ENCODE data around the gene TLCD5.

The TLCD5 gene

DNA sequence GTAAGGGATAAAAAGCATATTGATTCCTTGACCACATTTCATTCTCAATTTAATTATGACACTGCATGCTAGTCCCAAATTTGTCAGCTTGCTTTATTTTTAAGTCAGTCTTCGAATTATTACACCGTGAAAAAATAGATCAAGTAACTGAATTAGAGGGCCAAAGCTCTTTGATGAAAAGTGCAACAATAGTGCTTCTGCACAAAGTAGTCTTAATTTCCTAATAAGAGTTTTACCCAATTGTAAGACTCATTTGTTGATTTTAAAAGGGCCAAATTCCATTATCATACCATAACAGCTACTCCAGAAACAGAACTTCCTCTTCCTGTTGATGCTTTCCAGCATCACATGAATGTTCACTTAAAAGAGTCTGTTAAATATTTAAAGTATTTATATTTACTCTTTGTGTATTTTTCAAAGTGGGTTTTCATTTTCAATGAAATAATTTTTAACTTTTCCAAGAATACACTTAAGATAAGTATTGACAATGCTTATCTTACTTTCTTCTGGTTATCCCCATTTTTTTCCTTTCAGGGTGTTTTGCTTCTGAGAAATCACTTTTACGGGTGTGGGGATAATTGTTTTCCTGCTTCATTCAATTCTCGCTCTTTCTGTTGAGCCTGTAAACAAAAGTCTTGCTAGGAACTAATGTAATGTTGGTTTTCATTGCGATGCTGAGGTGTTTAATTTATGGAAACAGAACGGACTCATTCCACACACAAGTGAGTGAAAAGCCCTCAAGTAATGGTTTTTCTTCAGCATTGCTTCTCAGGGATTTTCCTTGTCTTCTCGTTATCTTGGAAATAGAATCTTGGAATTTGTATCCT, 13.2 kb downstream of the TLCD5 start:
- Histone ChIP-seq H3K9me3 (ENCODE audit: control insufficient read depth, insufficient read depth, low read depth, low read length) (no peaks in the 10 kb centered on the region), H3K27ac (ENCODE audit: extremely low read depth, low read depth, low read length) (no peak overlapping the region), H3K4me1 (ENCODE audit: control insufficient read depth, insufficient read depth, low read length) (no peaks in the 10 kb centered on the region), H3K36me3 (ENCODE audit: control insufficient read depth in 2 of 2, insufficient read depth in 1 of 2, low read length in 2 of 2) (no peaks in the 10 kb centered on the region), H3K4me3 (ENCODE audit: low read depth, low read length) (peak overlapping the region; percentile 84)
- CTCF ChIA-PET = interaction anchor here (0.7 to 1.5 kb wide), 4 partner anchors 47 to 172 kb away, joined by 4 to 7 read pairs (median 5); no protein-coding TSS in a partner anchor
- POLR2A ChIA-PET = interaction anchor here (0.6 to 1.8 kb wide), 5 partner anchors 13 to 93 kb away, joined by 3 to 5 read pairs (median 4); partner anchors contain the start of gene TLCD5
- TF ChIP-seq PRDM1 (tag by site-specific recombination; IDR thresholded peaks at IDR 0.05) = peak; percentile 79
- no peak for TF ChIP-seq ZNF830 (tag by site-specific recombination; IDR thresholded peaks at IDR 0.05; ENCODE audit: low read depth)
- no peak for TF ChIP-seq ZNF76 (tag by site-specific recombination; IDR thresholded peaks at IDR 0.05; ENCODE audit: borderline replicate concordance, low read depth)
- TF ChIP-seq ZNF10 (tag by site-specific recombination; IDR thresholded peaks at IDR 0.05) = no peak
- TF ChIP-seq ZBTB7A (tag by site-specific recombination; IDR thresholded peaks at IDR 0.05; ENCODE audit: low read depth) = no peak
- TF ChIP-seq, protein P1, sequence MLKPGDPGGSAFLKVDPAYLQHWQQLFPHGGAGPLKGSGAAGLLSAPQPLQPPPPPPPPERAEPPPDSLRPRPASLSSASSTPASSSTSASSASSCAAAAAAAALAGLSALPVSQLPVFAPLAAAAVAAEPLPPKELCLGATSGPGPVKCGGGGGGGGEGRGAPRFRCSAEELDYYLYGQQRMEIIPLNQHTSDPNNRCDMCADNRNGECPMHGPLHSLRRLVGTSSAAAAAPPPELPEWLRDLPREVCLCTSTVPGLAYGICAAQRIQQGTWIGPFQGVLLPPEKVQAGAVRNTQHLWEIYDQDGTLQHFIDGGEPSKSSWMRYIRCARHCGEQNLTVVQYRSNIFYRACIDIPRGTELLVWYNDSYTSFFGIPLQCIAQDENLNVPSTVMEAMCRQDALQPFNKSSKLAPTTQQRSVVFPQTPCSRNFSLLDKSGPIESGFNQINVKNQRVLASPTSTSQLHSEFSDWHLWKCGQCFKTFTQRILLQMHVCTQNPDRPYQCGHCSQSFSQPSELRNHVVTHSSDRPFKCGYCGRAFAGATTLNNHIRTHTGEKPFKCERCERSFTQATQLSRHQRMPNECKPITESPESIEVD (tag by site-specific recombination; IDR thresholded peaks at IDR 0.05) = peak; percentile 94
- TF ChIP-seq ZNF394 (tag by site-specific recombination; IDR thresholded peaks at IDR 0.05; ENCODE audit: borderline replicate concordance) = peak; percentile 63; the same call in 1 of the 2 replicates

DNA sequence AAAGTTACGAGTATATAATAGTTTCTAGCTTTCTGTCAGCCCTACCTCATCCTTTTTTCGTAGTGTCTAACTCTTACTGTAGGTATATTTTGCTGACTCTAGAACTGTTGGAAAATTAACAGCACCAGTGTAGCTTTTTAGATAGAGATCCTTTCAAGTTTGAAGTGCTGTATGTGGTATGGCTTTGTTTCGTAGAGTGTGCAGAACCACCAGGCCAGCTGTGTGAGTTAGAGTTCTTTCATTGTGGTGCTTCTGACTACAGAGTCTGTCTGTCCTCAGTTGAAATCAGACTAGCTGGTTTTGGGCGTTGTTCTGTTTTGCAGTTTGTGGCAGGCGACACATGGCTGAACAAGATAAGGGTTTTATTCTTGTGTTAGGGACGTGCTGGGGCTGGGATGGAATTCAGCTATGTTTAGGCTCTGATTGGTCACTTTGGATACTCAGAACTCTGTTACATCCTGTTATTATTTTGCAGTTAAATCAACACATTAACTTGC, 14.3 kb downstream of the TLCD5 start:
- POLR2A ChIA-PET = interaction anchor here (0.6 to 1.2 kb wide), 2 partner anchors 64 to 102 kb away, joined by 3 read pairs; no protein-coding TSS in a partner anchor
- Histone ChIP-seq H3K27ac (ENCODE audit: extremely low read depth, low read depth, low read length) (no peak overlapping the region), H3K4me1 (ENCODE audit: control insufficient read depth, insufficient read depth, low read length) (peaks cover 2% of the 10 kb centered on the region; the same call in 1 of the 2 replicates), H3K9me3 (ENCODE audit: control insufficient read depth, insufficient read depth, low read depth, low read length) (no peaks in the 10 kb centered on the region), H3K36me3 (ENCODE audit: control insufficient read depth in 2 of 2, insufficient read depth in 1 of 2, low read length in 2 of 2) (no peaks in the 10 kb centered on the region), H3K4me3 (ENCODE audit: low read depth, low read length) (peak overlapping the region; percentile 84)
- CTCF ChIA-PET = interaction anchor here (1.1 to 1.3 kb wide), 2 partner anchors 8 to 93 kb away, joined by 4 to 6 read pairs; no protein-coding TSS in a partner anchor
- TF ChIP-seq ZSCAN30 (tag by site-specific recombination; IDR thresholded peaks at IDR 0.05) (peak; percentile 24; the same call in 1 of the 2 replicates), SP2 (tag by site-specific recombination; IDR thresholded peaks at IDR 0.05) (0 out of 2 replicates have a peak, but pooled peaks have one; percentile 18), TRIM28 (IDR thresholded peaks at IDR 0.05; ENCODE audit: borderline replicate concordance, low read length) (0 out of 2 replicates have a peak, but pooled peaks have one; percentile 39), ZEB2 (tag by site-specific recombination; IDR thresholded peaks at IDR 0.05) (0 out of 2 replicates have a peak, but pooled peaks have one; percentile 21), FEZF1 (tag by site-specific recombination; IDR thresholded peaks at IDR 0.05) (peak; percentile 91), ZNF2 (tag by site-specific recombination; IDR thresholded peaks at IDR 0.05) (no peak), KLF7 (tag by site-specific recombination; IDR thresholded peaks at IDR 0.05; ENCODE audit: borderline replicate concordance) (peak; percentile 87; the same call in 1 of the 2 replicates), PRDM4 (tag by site-specific recombination; IDR thresholded peaks at IDR 0.05) (peak; percentile 55; the same call in 1 of the 2 replicates), ZBTB48 (tag by site-specific recombination; IDR thresholded peaks at IDR 0.05) (peak; percentile 66; the same call in 1 of the 2 replicates), HOXA7 (CRISPR knock-in tag; IDR thresholded peaks at IDR 0.05; ENCODE audit: borderline replicate concordance) (no peak), REPIN1 (tag by site-specific recombination; IDR thresholded peaks at IDR 0.05; ENCODE audit: low read depth) (no peak), ZNF16 (tag by site-specific recombination; IDR thresholded peaks at IDR 0.05; ENCODE audit: low read depth) (no peak), KLF1 (tag by site-specific recombination; IDR thresholded peaks at IDR 0.05) (no peak; the same call in 1 of the 2 replicates), ZNF600 (tag by site-specific recombination; IDR thresholded peaks at IDR 0.05) (peak; percentile 100)

All from HEK293 (cell line).